Measurements from ENCODE around the gene DLX4.

Gene DLX4

GRCh38 chr17:49946208-49946607, 22.8 kb upstream of the DLX4 start:
- H3K9ac ChIP-seq (ENCODE audit: low read depth, low read length), result no peak overlapping the region
- no peaks in the 10 kb centered on the region for H3K4me1 ChIP-seq (ENCODE audit: insufficient read depth, low read length)
- DNase-seq (no peak), ATAC-seq (ENCODE audit: insufficient read depth, low read depth) (no peak)
- no peak overlapping the region for H3K27ac ChIP-seq (ENCODE audit: low read length)
- H3K9me3 ChIP-seq (ENCODE audit: insufficient read depth, low read length, severe bottlenecking), result no peaks in the 10 kb centered on the region
- peaks cover 5% of the 10 kb centered on the region for H4K20me1 ChIP-seq (ENCODE audit: insufficient read depth, low read length)
- peaks cover 37% of the 10 kb centered on the region for H3K27me3 ChIP-seq (ENCODE audit: insufficient read depth, low read length, poor library complexity)
- H3K36me3 ChIP-seq (ENCODE audit: insufficient read depth, low read length), result no peaks in the 10 kb centered on the region
- H3K4me2 ChIP-seq (ENCODE audit: insufficient read depth, low read length), result no peak overlapping the region
- no peak overlapping the region for H3K4me3 ChIP-seq (ENCODE audit: low read depth in 1 of 2, low read length in 2 of 2)
- H2AFZ ChIP-seq (ENCODE audit: low read depth, low read length), result no peak overlapping the region
- TF ChIP-seq EZH2 (IDR thresholded peaks at IDR 0.05; ENCODE audit: borderline replicate concordance, low read depth, low read length, severe bottlenecking), result no peak
- no peak for TF ChIP-seq CTCF (IDR thresholded peaks at IDR 0.05; ENCODE audit: borderline replicate concordance, extremely low read depth, low read length, poor library complexity, severe bottlenecking)
- no peaks in the 10 kb centered on the region for H3K79me2 ChIP-seq (ENCODE audit: insufficient read depth, low read length)

- Histone ChIP-seq H3K79me2 (ENCODE audit: insufficient read depth, low read length) (no peaks in the 10 kb centered on the region), H4K20me1 (ENCODE audit: insufficient read depth, low read length) (peaks cover 11% of the 10 kb centered on the region), H3K9me3 (ENCODE audit: insufficient read depth, low read length, severe bottlenecking) (no peaks in the 10 kb centered on the region), H3K4me3 (ENCODE audit: low read depth in 1 of 2, low read length in 2 of 2) (no peak overlapping the region), H2AFZ (ENCODE audit: low read depth, low read length) (no peak overlapping the region), H3K4me1 (ENCODE audit: insufficient read depth, low read length) (no peaks in the 10 kb centered on the region), H3K36me3 (ENCODE audit: insufficient read depth, low read length) (no peaks in the 10 kb centered on the region), H3K27me3 (ENCODE audit: insufficient read depth, low read length, poor library complexity) (peaks cover 41% of the 10 kb centered on the region), H3K27ac (ENCODE audit: low read length) (no peak overlapping the region), H3K4me2 (ENCODE audit: insufficient read depth, low read length) (no peak overlapping the region), H3K9ac (ENCODE audit: low read depth, low read length) (no peak overlapping the region)
- ATAC-seq (ENCODE audit: insufficient read depth, low read depth), result no peak
- no peak for TF ChIP-seq EZH2 (IDR thresholded peaks at IDR 0.05; ENCODE audit: borderline replicate concordance, low read depth, low read length, severe bottlenecking)
- no peak for TF ChIP-seq CTCF (IDR thresholded peaks at IDR 0.05; ENCODE audit: borderline replicate concordance, extremely low read depth, low read length, poor library complexity, severe bottlenecking)
- DNase-seq, result no peak
These were observed 21.9 kb upstream of the DLX4 start for GRCh38 chr17:49946964-49947584.

GRCh38 chr17:49949634-49950033, 19.4 kb upstream of the DLX4 start:
- no peak overlapping the region for H3K9ac ChIP-seq (ENCODE audit: low read depth, low read length)
- no peak overlapping the region for H2AFZ ChIP-seq (ENCODE audit: low read depth, low read length)
- ATAC-seq (ENCODE audit: insufficient read depth, low read depth), result no peak
- H3K79me2 ChIP-seq (ENCODE audit: insufficient read depth, low read length), result no peaks in the 10 kb centered on the region
- no peak overlapping the region for H3K4me2 ChIP-seq (ENCODE audit: insufficient read depth, low read length)
- H3K9me3 ChIP-seq (ENCODE audit: insufficient read depth, low read length, severe bottlenecking), result no peaks in the 10 kb centered on the region
- no peak for DNase-seq
- H3K27ac ChIP-seq (ENCODE audit: low read length), result no peak overlapping the region
- TF ChIP-seq EZH2 (IDR thresholded peaks at IDR 0.05; ENCODE audit: borderline replicate concordance, low read depth, low read length, severe bottlenecking), result no peak
- TF ChIP-seq CTCF (IDR thresholded peaks at IDR 0.05; ENCODE audit: borderline replicate concordance, extremely low read depth, low read length, poor library complexity, severe bottlenecking), result no peak
- H4K20me1 ChIP-seq (ENCODE audit: insufficient read depth, low read length), result peaks cover 19% of the 10 kb centered on the region
- H3K4me3 ChIP-seq (ENCODE audit: low read depth in 1 of 2, low read length in 2 of 2), result no peak overlapping the region
- H3K4me1 ChIP-seq (ENCODE audit: insufficient read depth, low read length), result no peaks in the 10 kb centered on the region
- peaks cover 49% of the 10 kb centered on the region for H3K27me3 ChIP-seq (ENCODE audit: insufficient read depth, low read length, poor library complexity)
- no peaks in the 10 kb centered on the region for H3K36me3 ChIP-seq (ENCODE audit: insufficient read depth, low read length)
